GM18498 (cell line): ENCODE measurements around the gene USP6.
"Not testable (repeated sequence)": the region's sequence is repeated elsewhere in the genome, so short reads cannot be mapped to it uniquely, and the experiment has no call there.

Experiments used
- ATAC-seq: cut with Tn5 transposase; IDR thresholded peaks from one replicate; pipeline ENCODE4 v1.9.1; 2021; ENCODE audit warnings: mild to moderate bottlenecking, moderate library complexity; ENCODE audit not compliant: unreplicated experiment

The USP6 gene

GRCh38 chr17:5121186-5121841 lies 5.5 kb downstream of the USP6 start:
- no peak for ATAC-seq

GRCh38 chr17:5122056-5122455 lies 6.2 kb downstream of the USP6 start:
- ATAC-seq = not testable (repeated sequence)

- ATAC-seq = no peak
Measured at GRCh38 chr17:5122586-5123342, 6.9 kb downstream of the USP6 start.

- no peak for ATAC-seq
Measured at GRCh38 chr17:5123343-5124124, 7.7 kb downstream of the USP6 start.

GRCh38 chr17:5124125-5124760 lies 8.4 kb downstream of the USP6 start:
- not testable (repeated sequence) for ATAC-seq

GRCh38 chr17:5124896-5125295 lies 9.1 kb downstream of the USP6 start:
- not testable (repeated sequence) for ATAC-seq

GRCh38 chr17:5126719-5127488 lies 11.1 kb downstream of the USP6 start:
- no peak for ATAC-seq

GRCh38 chr17:5127910-5128309 lies 12.1 kb downstream of the USP6 start:
- ATAC-seq = no peak

GRCh38 chr17:5128387-5128786 lies 12.6 kb downstream of the USP6 start:
- not testable (repeated sequence) for ATAC-seq

GRCh38 chr17:5128905-5129535 lies 13.2 kb downstream of the USP6 start:
- no peak for ATAC-seq

GRCh38 chr17:5129770-5130169 lies 13.9 kb downstream of the USP6 start:
- ATAC-seq = not testable (repeated sequence)

- not testable (repeated sequence) for ATAC-seq
Measured at GRCh38 chr17:5130261-5130660, 14.4 kb downstream of the USP6 start.

GRCh38 chr17:5130687-5131086 lies 14.9 kb downstream of the USP6 start:
- not testable (repeated sequence) for ATAC-seq

GRCh38 chr17:5131146-5131715 lies 15.4 kb downstream of the USP6 start:
- no peak for ATAC-seq

- ATAC-seq = not testable (repeated sequence)
Measured at GRCh38 chr17:5131799-5132502, 16.1 kb downstream of the USP6 start.

- ATAC-seq = not testable (repeated sequence)
Measured at GRCh38 chr17:5132503-5133225, 16.8 kb downstream of the USP6 start.

GRCh38 chr17:5133311-5133710 lies 17.5 kb downstream of the USP6 start:
- ATAC-seq = no peak

- not testable (repeated sequence) for ATAC-seq
Measured at GRCh38 chr17:5133961-5134360, 18.1 kb downstream of the USP6 start.
